Neural cell (in vitro differentiated cells): ENCODE measurements around the gene PDGFA. TPM values are rescaled to one million over a fixed set of nuclear protein-coding genes. Genes with fewer than 3 reads are reported as not detected.

Experiments used
- H2AFZ ChIP-seq: fragments of 200-600, 300-800 bp; sonication (generic), shearing (Covaris generic); 2 replicates; pipeline ENCODE4 v1.6.0; 2014; ENCODE audit warnings: low read depth, mild to moderate bottlenecking, antibody characterized with exemption, low read length, moderate library complexity
- H3F3A ChIP-seq: fragments of 200-600 bp; shearing (Covaris generic); 2 replicates; pipeline ENCODE4 v1.6.1; 2016; ENCODE audit warnings: mild to moderate bottlenecking, moderate library complexity, mixed read lengths, antibody characterized with exemption, low read length; ENCODE audit not compliant: insufficient read depth, poor library complexity, severe bottlenecking
- H3K27ac ChIP-seq: fragments of 200-600, 300-800 bp; sonication (generic), shearing (Covaris generic); 2 replicates; pipeline ENCODE4 v1.5.1; 2014; ENCODE audit warnings: mild to moderate bottlenecking, low read length, moderate library complexity
- H3K27me3 ChIP-seq: fragments of 300-800, 200-600 bp; sonication (generic), shearing (Covaris generic); 2 replicates; pipeline ENCODE4 v1.6.0; 2014; ENCODE audit warnings: mild to moderate bottlenecking, low read depth, low read length, moderate library complexity; ENCODE audit not compliant: insufficient read depth
- H3K36me3 ChIP-seq: fragments of 300-800, 200-600 bp; sonication (generic), shearing (Covaris generic); 2 replicates; pipeline ENCODE4 v1.5.1; 2014; ENCODE audit warnings: mild to moderate bottlenecking, antibody characterized with exemption, low read length, moderate library complexity; ENCODE audit not compliant: insufficient read depth
- H3K4me2 ChIP-seq: fragments of 300-800, 200-600 bp; sonication (generic), shearing (Covaris generic); 2 replicates; pipeline ENCODE4 v1.6.0; 2014; ENCODE audit warnings: mild to moderate bottlenecking, low read length
- H3K4me3 ChIP-seq: fragments of 300-800, 200-600 bp; sonication (generic), shearing (Covaris generic); 2 replicates; pipeline ENCODE4 v1.5.1; 2014; ENCODE audit warnings: mild to moderate bottlenecking, low read length, moderate library complexity
- H3K79me2 ChIP-seq: fragments of 200-600 bp; shearing (Covaris generic); replicated peaks from 2 replicates; pipeline ENCODE4 v1.6.0; 2014; ENCODE audit warnings: mild to moderate bottlenecking, low read length, moderate library complexity; ENCODE audit not compliant: insufficient read depth
- H3K9ac ChIP-seq: fragments of 300-800, 200-600 bp; sonication (generic), shearing (Covaris generic); 2 replicates; pipeline ENCODE4 v1.6.1; 2016; ENCODE audit warnings: mild to moderate bottlenecking, low read length, mixed read lengths
- H3K9me2 ChIP-seq: fragments of 200-600 bp; shearing (Covaris generic); 2 replicates; pipeline ENCODE4 v1.6.1; 2016; ENCODE audit warnings: mild to moderate bottlenecking, low read length, mixed read lengths; ENCODE audit not compliant: insufficient read depth
- H3K9me3 ChIP-seq: fragments of 200-600, 300-800 bp; sonication (generic), shearing (Covaris generic); 2 replicates; pipeline ENCODE4 v1.6.1; 2016; ENCODE audit warnings: mild to moderate bottlenecking, mixed run types, low read length, moderate library complexity, mixed read lengths
- H4K20me1 ChIP-seq: fragments of 200-600 bp; shearing (Covaris generic); 2 replicates; pipeline ENCODE4 v1.6.1; 2016; ENCODE audit warnings: mild to moderate bottlenecking, mixed run types; ENCODE audit not compliant: insufficient read depth
- CTCF ChIP-seq: fragments of 450-650 bp; IDR thresholded peaks from 2 replicates; pipeline ENCODE4 v1.5.1; 2014; ENCODE audit warnings: antibody characterized with exemption, mild to moderate bottlenecking, moderate library complexity; ENCODE audit not compliant: poor library complexity, severe bottlenecking
- EP300 ChIP-seq: fragments of 450-650 bp; conservative IDR thresholded peaks from 2 replicates; pipeline ENCODE4 v1.6.1; 2014; ENCODE audit warnings: antibody characterized with exemption, mild to moderate bottlenecking, moderate library complexity; ENCODE audit not compliant: poor library complexity, severe bottlenecking
- EZH2 ChIP-seq: fragments of 200-600, 300-800 bp; shearing (Covaris generic), sonication (generic); IDR thresholded peaks from 2 replicates; pipeline ENCODE4 v1.6.1; 2014; ENCODE audit warnings: antibody characterized with exemption, low read length, borderline replicate concordance, mild to moderate bottlenecking; ENCODE audit not compliant: insufficient read depth, poor library complexity, severe bottlenecking
- MXI1 ChIP-seq: fragments of 450-650 bp; conservative IDR thresholded peaks from 2 replicates; pipeline ENCODE4 v1.6.1; 2014; ENCODE audit warnings: antibody characterized with exemption, mild to moderate bottlenecking; ENCODE audit not compliant: poor library complexity, severe bottlenecking
- POLR2AphosphoS5 ChIP-seq: IDR thresholded peaks from 2 replicates; pipeline ENCODE4 v1.6.1; 2012
- RAD21 ChIP-seq: fragments of 450-650 bp; conservative IDR thresholded peaks from 2 replicates; pipeline ENCODE4 v1.6.1; 2014; ENCODE audit warnings: antibody characterized with exemption, mild to moderate bottlenecking, moderate library complexity
- REST ChIP-seq: IDR thresholded peaks from 2 replicates; pipeline ENCODE4 v1.6.1; 2012; ENCODE audit warnings: borderline replicate concordance
- SMC3 ChIP-seq: fragments of 450-650 bp; conservative IDR thresholded peaks from 2 replicates; pipeline ENCODE4 v1.6.1; 2014; ENCODE audit warnings: antibody characterized with exemption, mild to moderate bottlenecking, moderate library complexity; ENCODE audit not compliant: poor library complexity
- TAF1 ChIP-seq: IDR thresholded peaks from 2 replicates; pipeline ENCODE4 v1.6.1; 2012; ENCODE audit warnings: low read depth
- polyA plus RNA-seq: library from polyadenylated mRNA; depleted of rRNA; stranded (reverse); fragments of >200 nt; gene quantifications from 2 replicates; pipeline ENCODE4 v1.2.3, GENCODE V29; 2014

The PDGFA gene
- polyA plus RNA-seq, 1 donor from 2014 or later: 4.1 TPM

- H3K36me3 ChIP-seq: no peaks in the 10 kb centered on the region
- H3K79me2 ChIP-seq: no peaks in the 10 kb centered on the region
- no peaks in the 10 kb centered on the region for H3F3A ChIP-seq
- no peak overlapping the region for H3K9ac ChIP-seq
- no peaks in the 10 kb centered on the region for H3K9me2 ChIP-seq
- H3K9me3 ChIP-seq: no peaks in the 10 kb centered on the region
- H2AFZ ChIP-seq: no peak overlapping the region
- no peaks in the 10 kb centered on the region for H3K27me3 ChIP-seq
- no peak for TF ChIP-seq POLR2AphosphoS5
- TF ChIP-seq EZH2: no peak
- TF ChIP-seq MXI1: no peak
- TF ChIP-seq SMC3: no peak
- no peak for TF ChIP-seq EP300
- TF ChIP-seq CTCF: no peak
- TF ChIP-seq REST: no peak
- TF ChIP-seq RAD21: no peak
- no peak for TF ChIP-seq TAF1
- H3K4me3 ChIP-seq: no peak overlapping the region
- no peak overlapping the region for H3K4me2 ChIP-seq
- H4K20me1 ChIP-seq: no peaks in the 10 kb centered on the region
- no peak overlapping the region for H3K27ac ChIP-seq
Measured at GRCh38 chr7:469563-469961, 50.1 kb downstream of the PDGFA start.

GRCh38 chr7:468681-469562 is 50.7 kb downstream of the PDGFA start:
- Histone ChIP-seq H3K4me3 (no peak overlapping the region), H3K79me2 (no peaks in the 10 kb centered on the region), H4K20me1 (no peaks in the 10 kb centered on the region), H3K9me2 (no peaks in the 10 kb centered on the region), H2AFZ (no peak overlapping the region), H3K4me2 (no peak overlapping the region), H3K27me3 (no peaks in the 10 kb centered on the region), H3K36me3 (no peaks in the 10 kb centered on the region), H3K9ac (no peak overlapping the region), H3K27ac (no peak overlapping the region), H3K9me3 (no peaks in the 10 kb centered on the region), H3F3A (no peaks in the 10 kb centered on the region)
- TF ChIP-seq REST (no peak), POLR2AphosphoS5 (no peak), RAD21 (no peak)
